Activated CD8-positive, alpha-beta memory T cell treated with anti-CD3 and anti-CD28 coated beads for 24 hours (primary cell): ENCODE results near the gene OGFOD3.

ENCODE experiments used
- DNase-seq: peaks from one replicate; pipeline ENCODE4 v3.0.0-alpha.2; 2020

Gene OGFOD3

GRCh38 chr17:82446124-82446523 lies 27.7 kb upstream of the OGFOD3 start:
- DNase-seq: no peak

- DNase-seq: no peak
Measured at GRCh38 chr17:82445542-82445941, 27.2 kb upstream of the OGFOD3 start.

GRCh38 chr17:82444941-82445521 lies 26.6 kb upstream of the OGFOD3 start:
- DNase-seq: no peak

- DNase-seq: no peak
Measured at GRCh38 chr17:82444284-82444893, 26.0 kb upstream of the OGFOD3 start.

- DNase-seq: no peak
Measured at GRCh38 chr17:82443465-82444283, 25.3 kb upstream of the OGFOD3 start.

- DNase-seq: no peak
Measured at GRCh38 chr17:82442643-82443464, 24.5 kb upstream of the OGFOD3 start.

GRCh38 chr17:82441691-82442487 lies 23.5 kb upstream of the OGFOD3 start:
- no peak for DNase-seq

GRCh38 chr17:82440991-82441627 lies 22.7 kb upstream of the OGFOD3 start:
- no peak for DNase-seq

GRCh38 chr17:82440469-82440981 lies 22.1 kb upstream of the OGFOD3 start:
- DNase-seq: no peak

- no peak for DNase-seq
Measured at GRCh38 chr17:82439829-82440365, 21.5 kb upstream of the OGFOD3 start.

- DNase-seq: no peak
Measured at GRCh38 chr17:82439194-82439828, 20.9 kb upstream of the OGFOD3 start.

GRCh38 chr17:82438401-82439193 lies 20.2 kb upstream of the OGFOD3 start:
- no peak for DNase-seq

GRCh38 chr17:82437325-82437668 lies 18.9 kb upstream of the OGFOD3 start:
- DNase-seq: no peak

GRCh38 chr17:82436601-82437324 lies 18.4 kb upstream of the OGFOD3 start:
- no peak for DNase-seq

GRCh38 chr17:82435601-82436583 lies 17.5 kb upstream of the OGFOD3 start:
- DNase-seq: no peak

GRCh38 chr17:82435103-82435502 lies 16.7 kb upstream of the OGFOD3 start:
- no peak for DNase-seq

GRCh38 chr17:82434216-82434565 lies 15.8 kb upstream of the OGFOD3 start:
- DNase-seq: no peak

GRCh38 chr17:82433560-82434215 lies 15.3 kb upstream of the OGFOD3 start:
- DNase-seq: no peak
